ENCODE results near the gene GRHL3.

Gene GRHL3

GRCh38 chr1:24373710-24374109 is 54.6 kb downstream of the GRHL3 start:
- no peaks in the 10 kb centered on the region for H3K27me3 ChIP-seq
- no peak overlapping the region for H3K4me3 ChIP-seq (ENCODE audit: low read depth, low read length)
- H3K36me3 ChIP-seq: no peaks in the 10 kb centered on the region
- H3K9me3 ChIP-seq: no peaks in the 10 kb centered on the region
- TF ChIP-seq CTCF (IDR thresholded peaks at IDR 0.05; ENCODE audit: low read depth, low read length): no peak
- no peaks in the 10 kb centered on the region for H3K4me1 ChIP-seq
- DNase-seq: no peak

GRCh38 chr1:24374891-24375786 is 56.0 kb downstream of the GRHL3 start:
- no peak for TF ChIP-seq CTCF (IDR thresholded peaks at IDR 0.05; ENCODE audit: low read depth, low read length)
- Histone ChIP-seq H3K4me3 (ENCODE audit: low read depth, low read length) (no peak overlapping the region), H3K4me1 (no peaks in the 10 kb centered on the region), H3K27me3 (no peaks in the 10 kb centered on the region), H3K36me3 (no peaks in the 10 kb centered on the region), H3K9me3 (no peaks in the 10 kb centered on the region)
- DNase-seq: no peak

- Histone ChIP-seq H3K9me3 (no peaks in the 10 kb centered on the region), H3K4me1 (no peaks in the 10 kb centered on the region), H3K27me3 (no peaks in the 10 kb centered on the region), H3K36me3 (no peaks in the 10 kb centered on the region), H3K4me3 (ENCODE audit: low read depth, low read length) (no peak overlapping the region)
- no peak for DNase-seq
- TF ChIP-seq CTCF (IDR thresholded peaks at IDR 0.05; ENCODE audit: low read depth, low read length): no peak
These were observed 60.7 kb downstream of the GRHL3 start for GRCh38 chr1:24379733-24380315.

GRCh38 chr1:24380508-24380907 is 61.4 kb downstream of the GRHL3 start:
- Histone ChIP-seq H3K4me1 (no peaks in the 10 kb centered on the region), H3K27me3 (no peaks in the 10 kb centered on the region), H3K9me3 (no peaks in the 10 kb centered on the region), H3K36me3 (no peaks in the 10 kb centered on the region), H3K4me3 (ENCODE audit: low read depth, low read length) (no peak overlapping the region)
- no peak for TF ChIP-seq CTCF (IDR thresholded peaks at IDR 0.05; ENCODE audit: low read depth, low read length)
- no peak for DNase-seq

- no peaks in the 10 kb centered on the region for H3K9me3 ChIP-seq
- no peaks in the 10 kb centered on the region for H3K36me3 ChIP-seq
- H3K4me3 ChIP-seq (ENCODE audit: low read depth, low read length): no peak overlapping the region
- no peak for DNase-seq
- TF ChIP-seq CTCF (IDR thresholded peaks at IDR 0.05; ENCODE audit: low read depth, low read length): no peak
- no peaks in the 10 kb centered on the region for H3K4me1 ChIP-seq
- H3K27me3 ChIP-seq: no peaks in the 10 kb centered on the region
These were observed 62.1 kb downstream of the GRHL3 start for GRCh38 chr1:24381256-24381655.

GRCh38 chr1:24382165-24382577 is 63.0 kb downstream of the GRHL3 start:
- Histone ChIP-seq H3K9me3 (no peaks in the 10 kb centered on the region), H3K27me3 (no peaks in the 10 kb centered on the region), H3K36me3 (no peaks in the 10 kb centered on the region), H3K4me3 (ENCODE audit: low read depth, low read length) (no peak overlapping the region), H3K4me1 (no peaks in the 10 kb centered on the region)
- DNase-seq: no peak
- TF ChIP-seq CTCF (IDR thresholded peaks at IDR 0.05; ENCODE audit: low read depth, low read length): no peak

Data from BE2C (cell line).